MG63 (cell line): ENCODE data around the gene CEACAM7. TPM values are rescaled to one million over a fixed set of nuclear protein-coding genes. Genes with fewer than 3 reads are reported as not detected.

ENCODE experiments used
- DNase-seq: peaks from one replicate; pipeline ENCODE4 v3.0.0-alpha.2; 2020
- H3K27me3 ChIP-seq: fragments of 250-450 bp; sonication (Bioruptor Pico); 2 replicates; pipeline ENCODE4 v1.5.1; 2020; ENCODE audit warnings: mild to moderate bottlenecking, moderate library complexity
- H3K36me3 ChIP-seq: fragments of 250-450 bp; sonication (Bioruptor Pico); 2 replicates; pipeline ENCODE4 v1.5.1; 2020; ENCODE audit warnings: mild to moderate bottlenecking, moderate library complexity
- H3K4me3 ChIP-seq: fragments of 250-450 bp; sonication (Bioruptor Pico); 2 replicates; pipeline ENCODE4 v1.5.1; 2020; ENCODE audit warnings: mild to moderate bottlenecking, moderate library complexity
- H3K9me3 ChIP-seq: fragments of 250-450 bp; sonication (Bioruptor Pico); 2 replicates; pipeline ENCODE4 v1.5.1; 2020; ENCODE audit warnings: mild to moderate bottlenecking, moderate library complexity
- total RNA-seq: library from RNA; depleted of rRNA; stranded (reverse); fragments of >200 nt; shearing (Covaris generic); gene quantifications from 2 replicates; pipeline ENCODE4 v1.2.3, GENCODE V29; 2014; ENCODE audit warnings: low replicate concordance

CEACAM7 gene
- total RNA-seq, 1 experiment from 2014 or later: not detected

DNA sequence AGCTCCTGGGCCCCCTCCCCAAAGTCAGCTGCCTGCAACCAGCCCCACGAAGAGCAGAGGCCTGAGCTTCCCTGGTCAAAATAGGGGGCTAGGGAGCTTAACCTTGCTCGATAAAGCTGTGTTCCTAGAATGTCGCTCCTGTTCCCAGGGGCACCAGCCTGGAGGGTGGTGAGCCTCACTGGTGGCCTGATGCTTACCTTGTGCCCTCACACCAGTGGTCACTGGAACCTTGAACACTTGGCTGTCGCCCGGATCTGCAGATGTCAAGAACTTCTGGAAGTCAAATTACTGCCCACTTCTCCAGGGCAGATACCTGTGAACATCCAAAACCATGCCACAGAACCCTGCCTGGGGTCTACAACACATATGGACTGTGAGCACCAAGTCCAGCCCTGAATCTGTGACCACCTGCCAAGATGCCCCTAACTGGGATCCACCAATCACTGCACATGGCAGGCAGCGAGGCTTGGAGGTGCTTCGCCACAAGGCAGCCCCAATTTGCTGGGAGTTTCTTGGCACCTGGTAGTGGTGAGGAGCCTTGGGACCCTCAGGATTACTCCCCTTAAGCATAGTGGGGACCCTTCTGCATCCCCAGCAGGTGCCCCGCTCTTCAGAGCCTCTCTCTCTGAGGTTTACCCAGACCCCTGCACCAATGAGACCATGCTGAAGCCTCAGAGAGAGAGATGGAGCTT, 15.7 kb upstream of the CEACAM7 start:
- no peaks in the 10 kb centered on the region for H3K9me3 ChIP-seq
- peaks cover 10% of the 10 kb centered on the region for H3K27me3 ChIP-seq
- H3K4me3 ChIP-seq: no peak overlapping the region
- no peak for DNase-seq
- no peaks in the 10 kb centered on the region for H3K36me3 ChIP-seq

DNA sequence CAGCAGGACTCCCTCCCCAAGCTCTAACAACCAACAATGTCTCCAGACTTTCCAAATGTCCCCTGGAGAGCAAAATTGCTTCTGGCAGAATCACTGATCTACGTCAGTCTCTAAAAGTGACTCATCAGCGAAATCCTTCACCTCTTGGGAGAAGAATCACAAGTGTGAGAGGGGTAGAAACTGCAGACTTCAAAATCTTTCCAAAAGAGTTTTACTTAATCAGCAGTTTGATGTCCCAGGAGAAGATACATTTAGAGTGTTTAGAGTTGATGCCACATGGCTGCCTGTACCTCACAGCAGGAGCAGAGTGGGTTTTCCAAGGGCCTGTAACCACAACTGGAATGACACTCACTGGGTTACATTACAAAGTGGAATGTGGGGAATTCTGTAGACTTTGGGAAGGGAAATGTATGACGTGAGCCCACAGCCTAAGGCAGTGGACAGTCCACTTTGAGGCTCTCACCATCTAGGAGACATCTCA, 14.1 kb upstream of the CEACAM7 start:
- no peak for DNase-seq
- Histone ChIP-seq H3K36me3 (no peaks in the 10 kb centered on the region), H3K4me3 (no peak overlapping the region), H3K27me3 (peaks cover 12% of the 10 kb centered on the region), H3K9me3 (no peaks in the 10 kb centered on the region)

DNA sequence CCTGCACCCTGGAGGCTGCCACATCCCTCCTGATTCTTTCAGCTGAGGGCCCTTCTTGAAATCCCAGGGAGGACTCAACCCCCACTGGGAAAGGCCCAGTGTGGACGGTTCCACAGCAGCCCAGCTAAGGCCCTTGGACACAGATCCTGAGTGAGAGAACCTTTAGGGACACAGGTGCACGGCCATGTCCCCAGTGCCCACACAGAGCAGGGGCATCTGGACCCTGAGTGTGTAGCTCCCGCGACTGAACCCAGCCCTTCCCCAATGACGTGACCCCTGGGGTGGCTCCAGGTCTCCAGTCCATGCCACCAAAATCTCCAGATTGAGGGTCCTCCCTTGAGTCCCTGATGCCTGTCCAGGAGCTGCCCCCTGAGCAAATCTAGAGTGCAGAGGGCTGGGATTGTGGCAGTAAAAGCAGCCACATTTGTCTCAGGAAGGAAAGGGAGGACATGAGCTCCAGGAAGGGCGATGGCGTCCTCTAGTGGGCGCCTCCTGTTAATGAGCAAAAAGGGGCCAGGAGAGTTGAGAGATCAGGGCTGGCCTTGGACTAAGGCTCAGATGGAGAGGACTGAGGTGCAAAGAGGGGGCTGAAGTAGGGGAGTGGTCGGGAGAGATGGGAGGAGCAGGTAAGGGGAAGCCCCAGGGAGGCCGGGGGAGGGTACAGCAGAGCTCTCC, 13.5 kb upstream of the CEACAM7 start:
- no peaks in the 10 kb centered on the region for H3K9me3 ChIP-seq
- no peak overlapping the region for H3K4me3 ChIP-seq
- no peak for DNase-seq
- H3K27me3 ChIP-seq: peaks cover 10% of the 10 kb centered on the region
- no peaks in the 10 kb centered on the region for H3K36me3 ChIP-seq

DNA sequence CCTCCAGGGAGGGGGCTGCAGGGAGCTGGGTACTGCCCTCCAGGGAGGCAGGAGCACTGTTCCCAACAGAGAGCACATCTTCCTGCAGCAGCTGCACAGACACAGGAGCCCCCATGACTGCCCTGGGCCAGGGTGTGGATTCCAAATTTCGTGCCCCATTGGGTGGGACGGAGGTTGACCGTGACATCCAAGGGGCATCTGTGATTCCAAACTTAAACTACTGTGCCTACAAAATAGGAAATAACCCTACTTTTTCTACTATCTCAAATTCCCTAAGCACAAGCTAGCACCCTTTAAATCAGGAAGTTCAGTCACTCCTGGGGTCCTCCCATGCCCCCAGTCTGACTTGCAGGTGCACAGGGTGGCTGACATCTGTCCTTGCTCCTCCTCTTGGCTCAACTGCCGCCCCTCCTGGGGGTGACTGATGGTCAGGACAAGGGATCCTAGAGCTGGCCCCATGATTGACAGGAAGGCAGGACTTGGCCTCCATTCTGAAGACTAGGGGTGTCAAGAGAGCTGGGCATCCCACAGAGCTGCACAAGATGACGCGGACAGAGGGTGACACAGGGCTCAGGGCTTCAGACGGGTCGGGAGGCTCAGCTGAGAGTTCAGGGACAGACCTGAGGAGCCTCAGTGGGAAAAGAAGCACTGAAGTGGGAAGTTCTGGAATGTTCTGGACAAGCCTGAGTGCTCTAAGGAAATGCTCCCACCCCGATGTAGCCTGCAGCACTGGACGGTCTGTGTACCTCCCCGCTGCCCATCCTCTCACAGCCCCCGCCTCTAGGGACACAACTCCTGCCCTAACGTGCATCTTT, 12.5 kb upstream of the CEACAM7 start:
- DNase-seq: no peak
- Histone ChIP-seq H3K9me3 (no peaks in the 10 kb centered on the region), H3K36me3 (no peaks in the 10 kb centered on the region), H3K27me3 (peaks cover 5% of the 10 kb centered on the region; the same call in 1 of the 2 replicates), H3K4me3 (no peak overlapping the region)

DNA sequence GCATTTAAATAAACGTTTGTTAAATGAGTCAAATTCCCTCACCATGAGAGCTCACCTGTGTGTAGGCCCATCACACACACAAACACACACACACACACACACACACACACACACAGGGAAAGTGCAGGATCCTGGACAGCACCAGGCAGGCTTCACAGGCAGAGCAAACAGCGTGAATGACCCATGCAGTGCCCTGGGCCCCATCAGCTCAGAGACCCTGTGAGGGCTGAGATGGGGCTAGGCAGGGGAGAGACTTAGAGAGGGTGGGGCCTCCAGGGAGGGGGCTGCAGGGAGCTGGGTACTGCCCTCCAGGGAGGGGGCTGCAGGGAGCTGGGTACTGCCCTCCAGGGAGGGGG, 11.9 kb upstream of the CEACAM7 start:
- no peaks in the 10 kb centered on the region for H3K9me3 ChIP-seq
- no peak overlapping the region for H3K4me3 ChIP-seq
- DNase-seq: no peak
- H3K36me3 ChIP-seq: no peaks in the 10 kb centered on the region
- peaks cover 4% of the 10 kb centered on the region; the same call in 1 of the 2 replicates for H3K27me3 ChIP-seq

DNA sequence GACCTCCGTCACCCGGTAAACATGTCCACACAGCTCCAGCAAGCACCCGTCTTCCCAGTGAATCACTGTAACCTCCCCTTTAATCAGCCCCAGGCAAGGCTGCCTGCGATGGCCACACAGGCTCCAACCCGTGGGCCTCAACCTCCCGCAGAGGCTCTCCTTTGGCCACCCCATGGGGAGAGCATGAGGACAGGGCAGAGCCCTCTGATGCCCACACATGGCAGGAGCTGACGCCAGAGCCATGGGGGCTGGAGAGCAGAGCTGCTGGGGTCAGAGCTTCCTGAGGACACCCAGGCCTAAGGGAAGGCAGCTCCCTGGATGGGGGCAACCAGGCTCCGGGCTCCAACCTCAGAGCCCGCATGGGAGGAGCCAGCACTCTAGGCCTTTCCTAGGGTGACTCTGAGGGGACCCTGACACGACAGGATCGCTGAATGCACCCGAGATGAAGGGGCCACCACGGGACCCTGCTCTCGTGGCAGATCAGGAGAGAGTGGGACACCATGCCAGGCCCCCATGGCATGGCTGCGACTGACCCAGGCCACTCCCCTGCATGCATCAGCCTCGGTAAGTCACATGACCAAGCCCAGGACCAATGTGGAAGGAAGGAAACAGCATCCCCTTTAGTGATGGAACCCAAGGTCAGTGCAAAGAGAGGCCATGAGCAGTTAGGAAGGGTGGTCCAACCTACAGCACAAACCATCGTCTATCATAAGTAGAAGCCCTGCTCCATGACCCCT, 11.3 kb upstream of the CEACAM7 start:
- Histone ChIP-seq H3K9me3 (no peaks in the 10 kb centered on the region), H3K36me3 (no peaks in the 10 kb centered on the region), H3K27me3 (peaks cover 4% of the 10 kb centered on the region; the same call in 1 of the 2 replicates), H3K4me3 (no peak overlapping the region)
- no peak for DNase-seq

DNA sequence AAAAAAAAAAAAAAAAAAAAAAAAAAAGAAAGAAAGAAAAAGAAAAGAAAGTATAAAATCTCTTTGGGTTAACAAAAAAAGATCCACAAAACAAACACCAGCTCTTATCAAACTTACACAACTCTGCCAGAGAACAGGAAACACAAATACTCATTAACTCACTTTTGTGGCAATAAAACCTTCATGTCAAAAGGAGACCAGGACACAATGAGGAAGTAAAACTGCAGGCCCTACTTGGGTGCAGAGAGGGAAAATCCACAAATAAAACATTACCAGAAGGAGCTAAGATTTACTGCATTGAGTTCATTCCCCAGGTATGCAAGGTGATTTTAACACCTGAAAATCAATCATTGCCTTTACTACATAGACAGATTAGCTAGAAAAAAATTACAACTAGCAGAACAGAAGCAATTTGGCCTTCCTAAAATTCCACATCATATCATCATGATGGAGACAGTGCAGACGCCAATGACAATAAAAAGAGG, 10.7 kb upstream of the CEACAM7 start:
- Histone ChIP-seq H3K27me3 (peaks cover 4% of the 10 kb centered on the region; the same call in 1 of the 2 replicates), H3K4me3 (no peak overlapping the region), H3K9me3 (no peaks in the 10 kb centered on the region), H3K36me3 (no peaks in the 10 kb centered on the region)
- DNase-seq: no peak

DNA sequence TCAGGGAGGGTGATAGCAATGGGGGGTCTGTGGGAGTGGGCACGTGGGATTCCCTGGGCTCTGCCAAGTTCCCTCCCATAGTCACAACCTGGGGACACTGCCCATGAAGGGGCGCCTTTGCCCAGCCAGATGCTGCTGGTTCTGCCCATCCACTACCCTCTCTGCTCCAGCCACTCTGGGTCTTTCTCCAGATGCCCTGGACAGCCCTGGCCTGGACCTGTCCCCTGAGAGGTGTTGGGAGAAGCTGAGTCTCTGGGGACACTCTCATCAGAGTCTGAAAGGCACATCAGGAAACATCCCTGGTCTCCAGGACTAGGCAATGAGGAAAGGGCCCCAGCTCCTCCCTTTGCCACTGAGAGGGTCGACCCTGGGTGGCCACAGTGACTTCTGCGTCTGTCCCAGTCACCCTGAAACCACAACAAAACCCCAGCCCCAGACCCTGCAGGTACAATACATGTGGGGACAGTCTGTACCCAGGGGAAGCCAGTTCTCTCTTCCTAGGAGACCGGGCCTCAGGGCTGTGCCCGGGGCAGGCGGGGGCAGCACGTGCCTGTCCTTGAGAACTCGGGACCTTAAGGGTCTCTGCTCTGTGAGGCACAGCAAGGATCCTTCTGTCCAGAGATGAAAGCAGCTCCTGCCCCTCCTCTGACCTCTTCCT, 9.3 kb upstream of the CEACAM7 start:
- Histone ChIP-seq H3K9me3 (0 out of 2 replicates have a peak, but pooled peaks cover under 1% of the 10 kb centered on the region), H3K4me3 (no peak overlapping the region), H3K36me3 (no peaks in the 10 kb centered on the region), H3K27me3 (peaks cover 2% of the 10 kb centered on the region; the same call in 1 of the 2 replicates)
- DNase-seq: no peak

DNA sequence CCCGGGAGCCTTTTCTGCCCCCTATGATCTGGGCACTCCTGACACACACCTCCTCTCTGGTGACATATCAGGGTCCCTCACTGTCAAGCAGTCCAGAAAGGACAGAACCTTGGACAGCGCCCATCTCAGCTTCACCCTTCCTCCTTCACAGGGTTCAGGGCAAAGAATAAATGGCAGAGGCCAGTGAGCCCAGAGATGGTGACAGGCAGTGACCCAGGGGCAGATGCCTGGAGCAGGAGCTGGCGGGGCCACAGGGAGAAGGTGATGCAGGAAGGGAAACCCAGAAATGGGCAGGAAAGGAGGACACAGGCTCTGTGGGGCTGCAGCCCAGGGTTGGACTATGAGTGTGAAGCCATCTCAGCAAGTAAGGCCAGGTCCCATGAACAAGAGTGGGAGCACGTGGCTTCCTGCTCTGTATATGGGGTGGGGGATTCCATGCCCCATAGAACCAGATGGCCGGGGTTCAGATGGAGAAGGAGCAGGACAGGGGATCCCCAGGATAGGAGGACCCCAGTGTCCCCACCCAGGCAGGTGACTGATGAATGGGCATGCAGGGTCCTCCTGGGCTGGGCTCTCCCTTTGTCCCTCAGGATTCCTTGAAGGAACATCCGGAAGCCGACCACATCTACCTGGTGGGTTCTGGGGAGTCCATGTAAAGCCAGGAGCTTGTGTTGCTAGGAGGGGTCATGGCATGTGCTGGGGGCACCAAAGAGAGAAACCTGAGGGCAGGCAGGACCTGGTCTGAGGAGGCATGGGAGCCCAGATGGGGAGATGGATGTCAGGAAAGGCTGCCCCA, 8.5 kb upstream of the CEACAM7 start:
- no peaks in the 10 kb centered on the region for H3K36me3 ChIP-seq
- H3K4me3 ChIP-seq: no peak overlapping the region
- H3K27me3 ChIP-seq: peaks cover 2% of the 10 kb centered on the region; the same call in 1 of the 2 replicates
- H3K9me3 ChIP-seq: 0 out of 2 replicates have a peak, but pooled peaks cover 4% of the 10 kb centered on the region
- no peak for DNase-seq

DNA sequence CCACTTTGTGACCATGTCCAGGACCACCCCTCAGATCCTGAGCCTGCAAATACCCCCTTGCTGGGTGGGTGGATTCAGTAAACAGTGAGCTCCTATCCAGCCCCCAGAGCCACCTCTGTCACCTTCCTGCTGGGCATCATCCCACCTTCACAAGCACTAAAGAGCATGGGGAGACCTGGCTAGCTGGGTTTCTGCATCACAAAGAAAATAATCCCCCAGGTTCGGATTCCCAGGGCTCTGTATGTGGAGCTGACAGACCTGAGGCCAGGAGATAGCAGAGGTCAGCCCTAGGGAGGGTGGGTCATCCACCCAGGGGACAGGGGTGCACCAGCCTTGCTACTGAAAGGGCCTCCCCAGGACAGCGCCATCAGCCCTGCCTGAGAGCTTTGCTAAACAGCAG, 7.7 kb upstream of the CEACAM7 start:
- no peak overlapping the region for H3K4me3 ChIP-seq
- H3K27me3 ChIP-seq: peaks cover 2% of the 10 kb centered on the region; the same call in 1 of the 2 replicates
- DNase-seq: no peak
- 0 out of 2 replicates have a peak, but pooled peaks cover 4% of the 10 kb centered on the region for H3K9me3 ChIP-seq
- no peaks in the 10 kb centered on the region for H3K36me3 ChIP-seq

DNA sequence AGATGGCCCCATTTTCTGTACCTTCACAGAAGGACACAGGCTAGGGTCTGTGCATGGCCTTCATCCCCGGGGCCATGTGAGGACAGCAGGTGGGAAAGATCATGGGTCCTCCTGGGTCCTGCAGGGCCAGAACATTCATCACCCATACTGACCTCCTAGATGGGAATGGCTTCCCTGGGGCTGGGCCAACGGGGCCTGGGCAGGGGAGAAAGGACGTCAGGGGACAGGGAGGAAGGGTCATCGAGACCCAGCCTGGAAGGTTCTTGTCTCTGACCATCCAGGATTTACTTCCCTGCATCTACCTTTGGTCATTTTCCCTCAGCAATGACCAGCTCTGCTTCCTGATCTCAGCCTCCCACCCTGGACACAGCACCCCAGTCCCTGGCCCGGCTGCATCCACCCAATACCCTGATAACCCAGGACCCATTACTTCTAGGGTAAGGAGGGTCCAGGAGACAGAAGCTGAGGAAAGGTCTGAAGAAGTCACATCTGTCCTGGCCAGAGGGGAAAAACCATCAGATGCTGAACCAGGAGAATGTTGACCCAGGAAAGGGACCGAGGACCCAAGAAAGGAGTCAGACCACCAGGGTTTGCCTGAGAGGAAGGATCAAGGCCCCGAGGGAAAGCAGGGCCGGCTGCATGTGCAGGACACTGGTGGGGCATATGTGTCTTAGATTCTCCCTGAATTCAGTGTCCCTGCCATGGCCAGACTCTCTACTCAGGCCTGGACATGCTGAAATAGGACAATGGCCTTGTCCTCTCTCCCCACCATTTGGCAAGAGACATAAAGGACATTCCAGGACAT, 7.0 kb upstream of the CEACAM7 start:
- Histone ChIP-seq H3K9me3 (0 out of 2 replicates have a peak, but pooled peaks cover 4% of the 10 kb centered on the region), H3K27me3 (peaks cover 2% of the 10 kb centered on the region; the same call in 1 of the 2 replicates), H3K4me3 (no peak overlapping the region), H3K36me3 (no peaks in the 10 kb centered on the region)
- DNase-seq: no peak

DNA sequence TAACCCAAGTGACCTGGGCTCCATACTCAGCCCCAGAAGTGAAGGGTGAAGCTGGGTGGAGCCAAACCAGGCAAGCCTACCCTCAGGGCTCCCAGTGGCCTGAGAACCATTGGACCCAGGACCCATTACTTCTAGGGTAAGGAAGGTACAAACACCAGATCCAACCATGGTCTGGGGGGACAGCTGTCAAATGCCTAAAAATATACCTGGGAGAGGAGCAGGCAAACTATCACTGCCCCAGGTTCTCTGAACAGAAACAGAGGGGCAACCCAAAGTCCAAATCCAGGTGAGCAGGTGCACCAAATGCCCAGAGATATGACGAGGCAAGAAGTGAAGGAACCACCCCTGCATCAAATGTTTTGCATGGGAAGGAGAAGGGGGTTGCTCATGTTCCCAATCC, 6.1 kb upstream of the CEACAM7 start:
- Histone ChIP-seq H3K4me3 (no peak overlapping the region), H3K27me3 (peaks cover 2% of the 10 kb centered on the region; the same call in 1 of the 2 replicates), H3K36me3 (no peaks in the 10 kb centered on the region), H3K9me3 (0 out of 2 replicates have a peak, but pooled peaks cover 4% of the 10 kb centered on the region)
- DNase-seq: no peak

DNA sequence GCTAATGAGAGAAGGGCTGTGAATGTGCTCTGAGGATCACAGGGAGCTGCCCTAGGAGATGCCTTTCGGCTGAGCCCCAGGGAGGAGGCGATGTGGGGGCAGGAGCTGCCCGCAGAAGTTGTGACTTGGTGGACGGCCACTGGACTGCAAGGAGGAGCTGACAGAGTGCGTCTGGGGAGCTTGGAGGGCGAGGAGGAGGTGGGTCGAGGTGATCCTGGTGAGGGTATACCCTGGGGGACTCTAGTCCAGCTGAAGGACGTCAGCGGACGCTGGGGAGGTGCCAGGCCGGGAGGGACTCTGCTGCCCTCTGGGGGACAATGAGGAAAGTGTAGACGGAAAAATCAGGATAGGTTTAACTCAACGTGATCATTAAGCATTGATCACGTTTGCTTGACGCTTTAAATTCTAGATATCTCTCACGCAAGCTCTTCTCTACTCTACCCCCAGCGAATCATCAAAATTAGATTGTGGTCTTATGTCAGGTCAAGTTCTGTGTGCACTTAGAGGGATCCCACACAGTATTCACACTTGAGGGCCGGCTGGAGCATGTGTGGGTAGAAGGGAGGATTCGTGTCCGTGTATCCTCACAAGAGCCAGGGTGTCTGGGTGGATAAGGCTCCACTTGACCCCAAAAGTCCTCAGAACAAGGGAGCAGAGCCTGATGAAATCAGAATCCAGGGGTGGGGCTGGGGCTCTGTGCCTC, 3.3 kb upstream of the CEACAM7 start:
- Histone ChIP-seq H3K9me3 (0 out of 2 replicates have a peak, but pooled peaks cover 4% of the 10 kb centered on the region), H3K36me3 (no peaks in the 10 kb centered on the region), H3K27me3 (peaks cover 7% of the 10 kb centered on the region), H3K4me3 (no peak overlapping the region)
- DNase-seq: no peak

DNA sequence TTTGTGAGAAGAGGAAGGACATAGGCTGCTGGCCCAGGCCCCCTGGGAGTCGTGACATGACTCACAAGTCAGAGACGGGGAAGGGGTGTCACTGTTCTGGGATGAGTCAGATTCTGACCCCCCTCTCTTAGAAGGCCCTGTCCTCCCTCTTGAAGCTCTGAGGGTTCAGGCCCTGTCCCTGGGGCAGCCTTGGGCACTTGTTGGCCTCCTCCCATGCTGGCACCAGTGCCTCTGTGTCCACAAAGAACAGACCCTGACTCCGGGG, 2.7 kb upstream of the CEACAM7 start:
- Histone ChIP-seq H3K27me3 (peaks cover 9% of the 10 kb centered on the region), H3K9me3 (0 out of 2 replicates have a peak, but pooled peaks cover 4% of the 10 kb centered on the region), H3K4me3 (no peak overlapping the region), H3K36me3 (no peaks in the 10 kb centered on the region)
- DNase-seq: no peak
